ENCODE data around the gene CFAP43. TPM values are rescaled to one million over a fixed set of nuclear protein-coding genes. Genes with fewer than 3 reads are reported as not detected.

Gene CFAP43
- total RNA-seq, 2 donors from 2014 or later = 0.12 TPM; not detected in 1

DNA sequence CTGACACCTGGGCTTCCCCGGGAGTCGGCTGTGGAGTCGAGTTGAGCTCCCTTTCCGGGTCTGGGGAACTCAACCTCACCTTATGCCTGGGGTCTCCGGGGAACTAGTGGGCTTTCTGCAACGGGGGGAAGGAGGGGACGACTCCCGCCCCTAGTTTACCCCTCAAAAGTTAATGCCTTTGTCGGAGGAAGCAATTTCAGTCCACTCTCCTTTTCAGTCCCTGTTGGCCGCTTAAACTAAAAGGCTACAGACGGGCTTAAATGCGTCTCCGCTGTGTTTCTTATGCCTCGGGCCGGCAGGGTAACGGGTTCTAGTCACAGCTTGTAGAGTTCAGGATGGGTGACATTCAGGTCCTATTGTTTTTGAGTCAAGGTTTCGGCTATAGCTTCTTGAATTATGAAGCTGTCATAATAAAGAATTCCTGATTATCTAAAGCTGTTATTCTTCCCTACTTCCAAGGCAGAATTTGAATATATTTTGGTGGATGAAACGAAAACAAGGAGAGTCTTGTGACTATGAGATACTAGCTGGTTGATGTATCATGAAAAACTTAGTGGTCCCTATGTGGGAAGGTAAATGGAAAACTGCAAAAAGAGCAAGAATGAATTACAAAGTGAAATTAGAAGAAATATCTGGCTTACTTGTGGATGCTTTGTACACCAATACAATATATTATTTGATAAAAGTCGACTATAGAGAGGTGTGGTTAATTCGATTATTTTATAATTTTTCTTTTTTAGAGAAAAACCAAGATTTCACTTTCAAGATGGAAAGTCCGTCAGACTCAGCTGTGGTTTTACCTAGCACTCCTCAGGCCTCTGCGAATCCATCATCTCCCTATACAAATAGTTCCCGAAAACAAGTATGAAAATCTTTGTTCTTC, 109.7 kb downstream of the CFAP43 start:
- H3K9me3 ChIP-seq = no peaks in the 10 kb centered on the region
- H3K27ac ChIP-seq = peak overlapping the region; percentile 99
- TF ChIP-seq, protein P1, sequence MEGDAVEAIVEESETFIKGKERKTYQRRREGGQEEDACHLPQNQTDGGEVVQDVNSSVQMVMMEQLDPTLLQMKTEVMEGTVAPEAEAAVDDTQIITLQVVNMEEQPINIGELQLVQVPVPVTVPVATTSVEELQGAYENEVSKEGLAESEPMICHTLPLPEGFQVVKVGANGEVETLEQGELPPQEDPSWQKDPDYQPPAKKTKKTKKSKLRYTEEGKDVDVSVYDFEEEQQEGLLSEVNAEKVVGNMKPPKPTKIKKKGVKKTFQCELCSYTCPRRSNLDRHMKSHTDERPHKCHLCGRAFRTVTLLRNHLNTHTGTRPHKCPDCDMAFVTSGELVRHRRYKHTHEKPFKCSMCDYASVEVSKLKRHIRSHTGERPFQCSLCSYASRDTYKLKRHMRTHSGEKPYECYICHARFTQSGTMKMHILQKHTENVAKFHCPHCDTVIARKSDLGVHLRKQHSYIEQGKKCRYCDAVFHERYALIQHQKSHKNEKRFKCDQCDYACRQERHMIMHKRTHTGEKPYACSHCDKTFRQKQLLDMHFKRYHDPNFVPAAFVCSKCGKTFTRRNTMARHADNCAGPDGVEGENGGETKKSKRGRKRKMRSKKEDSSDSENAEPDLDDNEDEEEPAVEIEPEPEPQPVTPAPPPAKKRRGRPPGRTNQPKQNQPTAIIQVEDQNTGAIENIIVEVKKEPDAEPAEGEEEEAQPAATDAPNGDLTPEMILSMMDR (IDR thresholded peaks at IDR 0.05) = no peak
- no peaks in the 10 kb centered on the region for H3K27me3 ChIP-seq
- no peak for DNase-seq (ENCODE audit: low spot score)
- H3K36me3 ChIP-seq = no peaks in the 10 kb centered on the region
- H3K4me1 ChIP-seq = peaks cover 0 to 11% of the 10 kb centered on the region in 2 donors
- peak overlapping the region; percentile 69 to 73 for H3K4me3 ChIP-seq

- TF ChIP-seq, protein P1 (IDR thresholded peaks at IDR 0.05) = peak; percentile 35 to 73
These were observed 110.5 kb downstream of the CFAP43 start, which contains the start of gene SFR1 for GRCh38 chr10:104121485-104122224. Gene SFR1 (plus strand): TSS chr10:104122171. CDS start chr10:104122184, 13 bp downstream.

GRCh38 chr10:104120903-104121484, 111.2 kb downstream of the CFAP43 start:
- Histone ChIP-seq H3K27me3 (no peaks in the 10 kb centered on the region), H3K27ac (peak overlapping the region; percentile 99), H3K9me3 (no peaks in the 10 kb centered on the region), H3K4me3 (peak overlapping the region; percentile 57 to 69), H3K36me3 (no peaks in the 10 kb centered on the region), H3K4me1 (peaks cover 0 to 11% of the 10 kb centered on the region in 2 donors)
- TF ChIP-seq, protein P1 (IDR thresholded peaks at IDR 0.05) = no peak
- DNase-seq (ENCODE audit: low spot score) = peak; percentile 97

More at GRCh38 chr10:104121485-104122224, 110.5 kb downstream of the CFAP43 start, which contains the start of gene SFR1:
- peak within 1 kb of the TSS; percentile 69 to 73 for H3K4me3 ChIP-seq
- peak within 1 kb of the TSS; percentile 99 for H3K27ac ChIP-seq
- H3K36me3 ChIP-seq = no peaks in the 10 kb centered on the region
- H3K4me1 ChIP-seq = peaks cover 0 to 11% of the 10 kb centered on the region in 2 donors
- H3K27me3 ChIP-seq = no peaks in the 10 kb centered on the region
- peak; percentile 98 for DNase-seq (ENCODE audit: low spot score)
- no peaks in the 10 kb centered on the region for H3K9me3 ChIP-seq

DNA sequence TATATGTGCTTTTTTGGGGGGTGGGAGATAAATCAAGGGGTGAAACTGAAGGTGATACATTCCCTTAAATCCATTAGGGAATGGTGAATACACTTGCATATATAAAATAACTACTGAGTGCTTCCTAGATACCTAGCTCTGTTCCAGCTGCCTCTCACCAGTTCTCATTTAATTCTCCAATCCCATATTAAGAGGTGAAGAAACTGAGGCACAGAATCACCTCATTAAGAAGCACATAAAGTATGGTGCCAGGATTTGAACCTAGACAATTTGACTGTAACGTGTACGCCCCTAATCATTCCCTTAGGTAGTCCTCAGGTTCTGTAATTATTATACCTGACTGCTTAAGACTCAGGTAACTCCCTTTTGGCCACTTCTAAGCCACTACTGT, 111.7 kb downstream of the CFAP43 start:
- no peaks in the 10 kb centered on the region for H3K27me3 ChIP-seq
- DNase-seq (ENCODE audit: low spot score) = no peak
- H3K4me1 ChIP-seq = peaks cover 0 to 11% of the 10 kb centered on the region in 2 donors
- H3K27ac ChIP-seq = peak overlapping the region; percentile 99
- TF ChIP-seq, protein P1 (IDR thresholded peaks at IDR 0.05) = no peak
- H3K9me3 ChIP-seq = no peaks in the 10 kb centered on the region
- H3K36me3 ChIP-seq = no peaks in the 10 kb centered on the region
- peak overlapping the region; percentile 57 to 69 for H3K4me3 ChIP-seq

- H3K9me3 ChIP-seq = no peaks in the 10 kb centered on the region
- DNase-seq (ENCODE audit: low spot score) = no peak
- H3K4me3 ChIP-seq = no peak overlapping the region
- peak overlapping the region; percentile 99 for H3K27ac ChIP-seq
- peaks cover 0 to 11% of the 10 kb centered on the region in 2 donors for H3K4me1 ChIP-seq
- TF ChIP-seq, protein P1 (IDR thresholded peaks at IDR 0.05) = no peak
- H3K36me3 ChIP-seq = no peaks in the 10 kb centered on the region
- H3K27me3 ChIP-seq = no peaks in the 10 kb centered on the region
These were observed 112.2 kb downstream of the CFAP43 start for GRCh38 chr10:104119996-104120395.
